IMR-90 (cell line): ENCODE data around the gene MYBL2. TPM values are rescaled to one million over a fixed set of nuclear protein-coding genes. Genes with fewer than 3 reads are reported as not detected.

Source experiments
- ATAC-seq: fragments of 200-7000 bp; cut with Tn5 transposase; 2 replicates; pipeline ENCODE4 v1.9.1; 2020; ENCODE audit warnings: low read depth, mild to moderate bottlenecking, moderate library complexity
- BruUV-seq: library from RNA; stranded (reverse); fragments of 400-500 nt; replicated peaks from 2 replicates; lab custom pipeline; 2021; lab: Mats Ljungman, UMichigan
- CTCF ChIA-PET: fragments of 300-600 bp; formaldehyde crosslinking; extraction: SDS; loops from one replicate; lab custom pipeline; 2021; ENCODE audit warnings: antibody characterized with exemption; lab: Yijun Ruan, JAX
- POLR2A ChIA-PET: fragments of 300-600 bp; sonication (Branson Sonifier 250); formaldehyde crosslinking; loops from one replicate; lab custom pipeline; 2022; ENCODE audit warnings: antibody characterized with exemption; ENCODE audit not compliant: unreplicated experiment; lab: Charles Lee
- DNase-seq: peaks from one replicate; pipeline ENCODE4 v3.0.0; 2013
- H2AFZ ChIP-seq: replicated peaks from 2 replicates; pipeline ENCODE3; 2013; ENCODE audit warnings: low read length, mild to moderate bottlenecking; ENCODE audit not compliant: poor library complexity
- H2AK5ac ChIP-seq: 2 replicates; pipeline ENCODE4 v1.6.1; 2013; ENCODE audit warnings: low read depth, low read length, inconsistent platforms
- H2AK9ac ChIP-seq: replicated peaks from 2 replicates; pipeline ENCODE3; 2013; ENCODE audit warnings: mild to moderate bottlenecking, low read depth, low read length, moderate library complexity; ENCODE audit not compliant: poor library complexity
- H2BK120ac ChIP-seq: 2 replicates; pipeline ENCODE4 v1.6.1; 2013; ENCODE audit warnings: low read depth, low read length, inconsistent platforms
- H2BK15ac ChIP-seq: 3 replicates; pipeline ENCODE4 v1.6.1; 2013; ENCODE audit warnings: low read depth, low read length, inconsistent platforms
- H2BK20ac ChIP-seq: 2 replicates; pipeline ENCODE4 v1.6.1; 2013; ENCODE audit warnings: low read depth, mild to moderate bottlenecking, inconsistent platforms, low read length, moderate library complexity
- H2BK5ac ChIP-seq: 2 replicates; pipeline ENCODE4 v1.6.1; 2013; ENCODE audit warnings: mild to moderate bottlenecking, low read depth, low read length, inconsistent platforms; ENCODE audit not compliant: poor library complexity, severe bottlenecking
- H3K14ac ChIP-seq: replicated peaks from 2 replicates; pipeline ENCODE4 v1.6.1; 2013; ENCODE audit warnings: low read depth, low read length, inconsistent platforms
- H3K18ac ChIP-seq: 2 replicates; pipeline ENCODE4 v1.6.1; 2013; ENCODE audit warnings: low read depth, low read length, control low read depth
- H3K23ac ChIP-seq: 2 replicates; pipeline ENCODE4 v1.6.1; 2013; ENCODE audit warnings: low read depth, low read length, inconsistent platforms
- H3K27ac ChIP-seq: 2 replicates; pipeline ENCODE4 v1.5.1; 2013; ENCODE audit warnings: mild to moderate bottlenecking, control low read depth, low read length; ENCODE audit not compliant: insufficient read depth
- H3K27me3 ChIP-seq: 2 replicates; pipeline ENCODE4 v1.6.1; 2013; ENCODE audit warnings: low read length; ENCODE audit not compliant: control insufficient read depth, insufficient read depth
- H3K36me3 ChIP-seq: 2 replicates; pipeline ENCODE4 v1.6.1; 2013; ENCODE audit warnings: low read length, mixed read lengths; ENCODE audit not compliant: control insufficient read depth, insufficient read depth
- H3K4ac ChIP-seq: 2 replicates; pipeline ENCODE4 v1.6.1; 2013; ENCODE audit warnings: low read depth, low read length, inconsistent platforms
- H3K4me1 ChIP-seq: 2 replicates; pipeline ENCODE4 v1.6.1; 2013; ENCODE audit warnings: low read length, mixed read lengths; ENCODE audit not compliant: control insufficient read depth, insufficient read depth
- H3K4me2 ChIP-seq: 2 replicates; pipeline ENCODE4 v1.6.1; 2013; ENCODE audit warnings: low read depth, mild to moderate bottlenecking, control low read depth, low read length, moderate library complexity
- H3K4me3 ChIP-seq: 2 replicates; pipeline ENCODE4 v1.5.1; 2013; ENCODE audit warnings: low read depth, mild to moderate bottlenecking, control low read depth, low read length, moderate library complexity; ENCODE audit not compliant: insufficient read depth
- H3K56ac ChIP-seq: 2 replicates; pipeline ENCODE4 v1.6.1; 2013; ENCODE audit warnings: low read length, inconsistent platforms; ENCODE audit not compliant: insufficient read depth; ENCODE audit errors: extremely low read depth
- H3K79me1 ChIP-seq, 2 experiments: 2 replicates each; pipeline ENCODE4 v1.6.1; 2013; ENCODE audit warnings: low read length in 2 of 2, inconsistent platforms in 1 of 2, low read depth in 1 of 2
- H3K9ac ChIP-seq: 2 replicates; pipeline ENCODE4 v1.6.1; 2013; ENCODE audit warnings: low read depth, low read length, control low read depth
- H3K9me1 ChIP-seq: 2 replicates; pipeline ENCODE4 v1.6.1; 2013; ENCODE audit warnings: low read length, inconsistent platforms; ENCODE audit not compliant: insufficient read depth
- H3K9me3 ChIP-seq: 2 replicates; pipeline ENCODE4 v1.6.1; 2013; ENCODE audit warnings: low read length; ENCODE audit not compliant: control insufficient read depth, insufficient read depth
- H4K20me1 ChIP-seq: 2 replicates; pipeline ENCODE4 v1.6.1; 2013; ENCODE audit warnings: low read length, inconsistent platforms; ENCODE audit not compliant: insufficient read depth
- H4K5ac ChIP-seq: 2 replicates; pipeline ENCODE4 v1.6.1; 2013; ENCODE audit warnings: mild to moderate bottlenecking, low read depth, low read length, control low read depth
- H4K8ac ChIP-seq, 2 experiments: 2 replicates each; pipeline ENCODE4 v1.6.1; 2013; ENCODE audit warnings: low read depth in 2 of 2, low read length in 2 of 2, control low read depth in 1 of 2, inconsistent platforms in 1 of 2
- H4K91ac ChIP-seq: 2 replicates; pipeline ENCODE4 v1.6.1; 2013; ENCODE audit warnings: low read depth, low read length, inconsistent platforms; ENCODE audit not compliant: insufficient read depth
- FOS ChIP-seq: fragments of 150-350 bp; IDR thresholded peaks from 2 replicates; pipeline ENCODE4 v1.6.1; 2016; ENCODE audit warnings: low read depth, low read length
- NFE2L2 ChIP-seq: fragments of 150-350 bp; IDR thresholded peaks from 2 replicates; pipeline ENCODE4 v1.6.1; 2016; ENCODE audit warnings: low read depth, mild to moderate bottlenecking, low read length
- WGBS, 2 experiments: methylation state at CpG; one replicate each; pipeline versions ENCODE4 v1.1.5 to v1.1.7; 2013; ENCODE audit warnings: missing lambda C conversion rate in 2 of 2; ENCODE audit not compliant: insufficient read length in 1 of 2; ENCODE audit errors: extremely low coverage in 2 of 2; 5-methylcytosine and 5-hydroxymethylcytosine counted together
- dilution Hi-C: fragments of 300-500 bp; cut with HindIII; formaldehyde crosslinking; loops from one replicate; pipeline ENCODE4 v1.14.3; 2018; ENCODE audit warnings: low sequenced_read_pairs; ENCODE audit not compliant: unreplicated experiment
- in situ Hi-C: fragments of 300-500 bp; cut with MboI; formaldehyde crosslinking; loops from 3 replicates; pipeline ENCODE4 v1.14.3; 2019; ENCODE audit warnings: low sequenced_read_pairs, inconsistent platforms, mixed read lengths
- intact Hi-C: fragments of 100-400 bp; cut with micrococcal nuclease; formaldehyde crosslinking; loops from 2 replicates; pipeline ENCODE4 v1.10.0; 2022
- polyA plus RNA-seq, 3 experiments: library from polyadenylated mRNA; depleted of rRNA; stranded (reverse); fragments of >200 nt; gene quantifications; 2 replicates each; pipeline ENCODE4 v1.2.3, GENCODE V29; 2012; ENCODE audit warnings: low replicate concordance in 1 of 3
- total RNA-seq: library from RNA; depleted of rRNA; stranded (reverse); fragments of >200 nt; gene quantifications from 2 replicates; pipeline ENCODE4 v1.2.3, GENCODE V29; 2012
- TF ChIP-seq, protein P1 (sequence below): fragments of 150-350 bp; IDR thresholded peaks from 2 replicates; pipeline ENCODE4 v1.6.1; 2016; ENCODE audit warnings: low read depth, mild to moderate bottlenecking, low read length, moderate library complexity, borderline replicate concordance
- TF ChIP-seq, protein P2 (sequence below): fragments of 150-350 bp; IDR thresholded peaks from 2 replicates; pipeline ENCODE4 v1.6.1; 2017; ENCODE audit warnings: mild to moderate bottlenecking, antibody characterized with exemption, low read length, low read depth

Gene MYBL2
- total and polyA plus RNA-seq, 2 of the 4 experiments (the other 2 are of a cell fraction), result 12.4 to 23.1 TPM

DNA sequence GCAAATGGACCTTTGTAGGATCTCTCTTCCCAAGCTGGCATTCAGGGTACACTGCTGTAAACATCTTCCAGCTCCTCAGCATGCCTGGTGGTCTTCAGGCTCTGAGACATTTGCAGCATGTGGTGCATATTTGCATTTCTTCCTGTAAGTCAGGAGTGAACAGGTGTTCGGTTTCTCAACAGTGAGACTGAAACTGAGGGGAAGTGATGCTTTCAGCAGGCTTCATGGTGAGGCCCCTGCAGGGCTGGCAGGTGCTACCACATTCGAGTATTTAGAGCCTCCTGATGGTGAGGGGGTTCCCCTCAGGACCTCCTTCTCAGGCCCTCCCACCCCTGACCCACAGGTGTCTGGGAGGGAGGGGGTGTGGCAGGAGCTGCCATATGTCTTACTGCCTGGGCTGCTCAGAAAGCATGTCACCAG is 15.1 kb downstream of the MYBL2 start:
- Histone ChIP-seq H3K56ac (no peak overlapping the region), H2AK5ac (no peak overlapping the region), H3K9me1 (peaks cover 7% of the 10 kb centered on the region; the same call in 1 of the 2 replicates), H2BK20ac (no peak overlapping the region), H2BK15ac (no peak overlapping the region), H3K4me3 (no peak overlapping the region), H3K27me3 (no peaks in the 10 kb centered on the region), H3K23ac (no peak overlapping the region), H2BK120ac (no peak overlapping the region), H3K9me3 (no peaks in the 10 kb centered on the region), H4K5ac (no peak overlapping the region), H2AK9ac (no peak overlapping the region), H2AFZ (no peak overlapping the region), H3K14ac (no peak overlapping the region), H3K27ac (no peak overlapping the region), H2BK5ac (no peak overlapping the region), H3K79me1 (peaks cover 0 to 10% of the 10 kb centered on the region in 2 experiments; a peak in 2 of 4 replicates), H4K8ac (no peak overlapping the region), H3K4me2 (no peak overlapping the region), H3K4me1 (no peaks in the 10 kb centered on the region), H3K36me3 (no peaks in the 10 kb centered on the region; the same call in 1 of the 2 replicates), H4K20me1 (no peaks in the 10 kb centered on the region), H3K18ac (no peak overlapping the region), H3K4ac (no peak overlapping the region), H3K9ac (no peak overlapping the region), H4K91ac (no peak overlapping the region)
- TF ChIP-seq, protein P1, sequence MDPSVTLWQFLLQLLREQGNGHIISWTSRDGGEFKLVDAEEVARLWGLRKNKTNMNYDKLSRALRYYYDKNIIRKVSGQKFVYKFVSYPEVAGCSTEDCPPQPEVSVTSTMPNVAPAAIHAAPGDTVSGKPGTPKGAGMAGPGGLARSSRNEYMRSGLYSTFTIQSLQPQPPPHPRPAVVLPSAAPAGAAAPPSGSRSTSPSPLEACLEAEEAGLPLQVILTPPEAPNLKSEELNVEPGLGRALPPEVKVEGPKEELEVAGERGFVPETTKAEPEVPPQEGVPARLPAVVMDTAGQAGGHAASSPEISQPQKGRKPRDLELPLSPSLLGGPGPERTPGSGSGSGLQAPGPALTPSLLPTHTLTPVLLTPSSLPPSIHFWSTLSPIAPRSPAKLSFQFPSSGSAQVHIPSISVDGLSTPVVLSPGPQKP, result no peak
- no peak for TF ChIP-seq NFE2L2
- TF ChIP-seq, protein P2, sequence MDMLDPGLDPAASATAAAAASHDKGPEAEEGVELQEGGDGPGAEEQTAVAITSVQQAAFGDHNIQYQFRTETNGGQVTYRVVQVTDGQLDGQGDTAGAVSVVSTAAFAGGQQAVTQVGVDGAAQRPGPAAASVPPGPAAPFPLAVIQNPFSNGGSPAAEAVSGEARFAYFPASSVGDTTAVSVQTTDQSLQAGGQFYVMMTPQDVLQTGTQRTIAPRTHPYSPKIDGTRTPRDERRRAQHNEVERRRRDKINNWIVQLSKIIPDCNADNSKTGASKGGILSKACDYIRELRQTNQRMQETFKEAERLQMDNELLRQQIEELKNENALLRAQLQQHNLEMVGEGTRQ, result no peak
- TF ChIP-seq FOS, result no peak
- intact Hi-C loops (no loop called here), dilution Hi-C loops (no loop called here), in situ Hi-C loops (no loop called here)
- DNase-seq, result no peak
- ATAC-seq, result no peak
- BruUV-seq, result no TSS peak
- CTCF ChIA-PET, result interaction anchor here (1.6 kb wide), 1 partner anchor 10 kb away, joined by 4 read pairs; no protein-coding TSS in a partner anchor
- 100% methylated on average over 1 of the region's 2 CpGs; no CpG with 5 or more reads in 1 of the 2 experiments for WGBS, 2 experiments
- POLR2A ChIA-PET, result no interaction called here
